GM18517 (cell line): ENCODE results near the gene AGPS.
"Not testable (repeated sequence)": the region's sequence is repeated elsewhere in the genome, so short reads cannot be mapped to it uniquely, and the experiment has no call there.

Source experiments
- ATAC-seq: cut with Tn5 transposase; IDR thresholded peaks from one replicate; pipeline ENCODE4 v1.9.1; 2021; ENCODE audit warnings: mild to moderate bottlenecking, moderate library complexity; ENCODE audit not compliant: unreplicated experiment

The AGPS gene

DNA sequence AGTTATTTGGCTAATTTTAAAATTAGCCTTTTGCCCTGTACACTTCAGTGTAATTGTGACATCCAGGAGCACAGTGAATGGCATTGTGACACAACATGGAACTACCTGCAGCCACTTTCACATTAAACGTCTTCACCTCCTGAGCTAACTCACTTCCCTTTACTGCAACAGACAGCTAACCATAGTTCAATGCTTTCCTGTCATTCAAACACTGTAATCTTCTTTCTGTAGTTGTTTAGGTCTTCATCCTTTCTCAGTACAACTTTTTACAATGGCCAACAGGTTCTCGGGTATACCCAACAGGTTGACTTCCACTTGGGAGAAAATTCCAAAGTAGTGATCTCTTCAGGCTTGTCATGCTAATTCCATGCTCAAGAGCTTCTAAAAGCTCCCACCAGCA is 8.6 kb upstream of the AGPS start:
- ATAC-seq = no peak

DNA sequence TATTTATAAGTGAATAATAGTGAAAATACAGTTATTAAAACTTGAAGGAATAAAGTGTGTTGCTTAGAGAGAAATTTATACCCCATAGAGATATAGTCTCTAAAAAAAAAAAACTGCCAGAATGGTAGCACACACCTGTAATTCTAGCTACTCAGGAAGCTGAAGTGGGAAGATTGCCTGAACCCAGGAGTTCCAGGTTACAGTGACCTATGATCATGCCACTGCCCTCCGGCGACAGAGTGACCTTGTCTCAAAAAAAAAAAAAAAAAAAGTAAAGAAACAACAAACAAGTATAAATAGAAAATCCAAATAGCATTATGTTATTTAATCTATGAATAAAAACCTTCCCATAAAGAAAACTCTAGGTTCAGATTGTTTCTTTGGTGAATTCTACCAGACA is 7.4 kb upstream of the AGPS start:
- ATAC-seq = no peak

DNA sequence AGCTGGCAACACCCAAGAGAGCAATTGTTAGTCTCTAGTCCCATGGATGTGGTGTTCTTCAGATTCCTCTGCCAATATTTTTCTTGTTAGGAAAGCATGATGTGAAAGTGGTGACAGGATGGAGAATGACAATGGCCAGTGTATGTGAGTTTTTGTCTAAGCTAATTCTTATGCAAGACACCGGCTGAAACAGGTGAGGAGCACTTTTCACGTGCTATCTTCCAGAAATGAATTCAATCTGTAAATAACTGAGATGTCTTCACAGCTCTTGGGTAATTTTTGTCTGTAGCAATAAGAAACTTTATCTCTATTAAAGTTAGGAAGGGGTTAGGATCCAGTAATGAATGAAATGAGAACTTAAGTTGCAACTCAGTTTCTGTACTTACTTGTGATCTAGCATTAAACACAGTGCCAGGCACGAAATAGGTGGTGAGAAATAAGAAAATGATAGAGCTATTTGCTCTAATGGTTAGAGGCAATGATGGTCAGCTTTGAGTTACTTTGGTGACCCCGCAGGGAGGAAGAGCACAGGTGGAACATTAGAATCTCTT is 676 bp upstream of the AGPS start:
- ATAC-seq = no peak

GRCh38 chr2:177393203-177393755 is 706 bp downstream of the AGPS start:
- ATAC-seq = no peak

- ATAC-seq = no peak
These were observed 1.4 kb downstream of the AGPS start for GRCh38 chr2:177393824-177394593.

DNA sequence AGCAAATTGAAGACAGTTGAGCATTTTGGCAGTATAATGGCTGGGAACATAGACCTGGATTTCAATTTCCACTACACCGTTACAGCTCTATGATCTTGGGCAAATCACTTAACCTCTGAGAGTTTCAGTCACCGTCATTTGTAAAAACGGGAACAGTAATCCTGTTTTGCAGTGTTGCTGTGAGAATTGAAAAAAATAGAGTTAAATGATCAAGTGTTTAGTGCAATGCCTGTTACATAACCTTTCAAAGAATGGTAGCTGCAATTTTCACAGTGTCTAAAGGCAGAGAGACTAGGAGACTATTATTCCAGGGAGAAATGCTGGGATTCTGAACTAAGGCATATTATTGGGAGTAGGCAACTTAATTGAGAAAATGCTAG is 2.0 kb downstream of the AGPS start:
- ATAC-seq = no peak

GRCh38 chr2:177395351-177396065 is 2.9 kb downstream of the AGPS start:
- no peak for ATAC-seq

GRCh38 chr2:177396703-177397460 is 4.3 kb downstream of the AGPS start:
- no peak for ATAC-seq

DNA sequence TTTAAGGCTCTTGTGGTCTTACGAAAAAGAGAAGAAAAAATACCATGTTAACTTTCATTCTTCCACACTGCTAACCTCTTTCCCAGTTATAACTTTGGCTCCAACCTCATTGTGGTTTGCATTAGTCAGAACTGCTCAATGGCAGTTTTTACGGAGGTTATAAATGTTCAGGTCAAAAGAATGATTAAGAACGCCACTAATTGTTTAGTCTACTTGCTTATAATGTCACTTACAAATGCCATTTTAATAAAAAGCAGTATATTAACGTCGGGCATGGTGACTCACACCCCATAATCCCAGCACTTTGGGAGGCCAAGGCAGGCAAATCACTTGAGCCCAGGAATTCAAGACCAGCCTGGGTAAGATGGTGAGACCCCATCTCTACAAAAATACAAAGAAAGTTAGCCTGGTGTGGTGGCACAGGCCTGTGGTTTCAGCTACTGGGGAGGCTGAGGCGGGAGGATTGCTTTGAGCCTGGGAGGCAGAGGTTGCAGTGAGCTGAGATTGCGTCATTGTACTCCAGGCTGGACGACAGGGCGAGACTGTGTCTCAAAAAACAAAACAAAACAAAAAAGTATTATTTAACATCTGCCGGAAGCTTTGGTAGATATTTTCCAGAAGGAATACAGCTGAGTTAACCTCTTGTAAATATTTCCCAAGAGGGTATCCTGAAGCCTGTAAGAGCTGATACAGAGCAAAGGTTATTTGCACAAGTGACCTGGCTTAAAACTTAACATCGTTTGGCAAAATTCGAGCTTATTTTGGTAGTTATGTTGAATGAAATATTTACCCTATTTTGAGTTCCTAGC is 5.1 kb downstream of the AGPS start:
- no peak for ATAC-seq

- no peak for ATAC-seq
These were observed 5.7 kb downstream of the AGPS start for GRCh38 chr2:177398290-177398683.

GRCh38 chr2:177398791-177399190 is 6.2 kb downstream of the AGPS start:
- ATAC-seq = no peak

DNA sequence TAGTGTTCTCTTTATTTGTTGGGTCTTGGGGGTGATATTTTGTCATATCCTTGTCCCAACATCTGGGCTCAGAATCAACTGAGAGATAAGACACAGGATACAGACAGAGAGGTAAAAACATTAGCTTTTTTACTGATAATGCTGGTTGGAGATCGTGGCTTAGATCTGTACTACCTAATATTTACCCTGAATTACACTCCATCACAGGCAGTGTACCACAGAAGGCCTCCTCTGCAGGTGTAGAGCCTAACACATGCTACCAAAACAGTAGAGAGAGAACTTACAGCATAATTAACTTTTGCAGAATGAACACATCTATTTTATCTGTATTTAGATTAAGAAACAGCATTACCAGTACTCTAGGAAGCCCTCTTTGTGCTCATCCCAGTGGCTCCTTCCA is 6.8 kb downstream of the AGPS start:
- no peak for ATAC-seq

GRCh38 chr2:177400337-177400923 is 7.9 kb downstream of the AGPS start:
- no peak for ATAC-seq

DNA sequence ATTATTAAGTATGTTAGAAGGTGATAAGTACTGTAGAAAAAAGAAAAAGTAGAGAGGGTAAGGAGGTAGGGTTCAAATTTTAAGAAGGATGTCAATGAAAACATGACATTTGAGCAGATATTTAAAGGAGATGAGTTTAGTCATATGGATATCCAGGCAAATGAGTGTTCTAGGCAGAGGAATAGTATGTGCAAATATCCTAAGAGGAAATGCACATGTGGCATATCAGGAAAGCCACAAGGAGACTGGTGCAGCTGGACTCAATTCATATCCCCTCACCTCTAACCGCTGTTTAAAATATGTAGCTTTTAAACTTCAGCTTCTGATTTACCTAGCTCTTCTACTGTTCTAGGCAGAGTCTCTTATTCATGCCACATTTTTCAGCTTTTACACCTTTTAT is 9.5 kb downstream of the AGPS start:
- no peak for ATAC-seq

- no peak for ATAC-seq
These were observed 11.3 kb downstream of the AGPS start for GRCh38 chr2:177403838-177404237.

- ATAC-seq = no peak
These were observed 11.7 kb downstream of the AGPS start for GRCh38 chr2:177404243-177404642.

GRCh38 chr2:177405029-177405692 is 12.6 kb downstream of the AGPS start:
- ATAC-seq = no peak

DNA sequence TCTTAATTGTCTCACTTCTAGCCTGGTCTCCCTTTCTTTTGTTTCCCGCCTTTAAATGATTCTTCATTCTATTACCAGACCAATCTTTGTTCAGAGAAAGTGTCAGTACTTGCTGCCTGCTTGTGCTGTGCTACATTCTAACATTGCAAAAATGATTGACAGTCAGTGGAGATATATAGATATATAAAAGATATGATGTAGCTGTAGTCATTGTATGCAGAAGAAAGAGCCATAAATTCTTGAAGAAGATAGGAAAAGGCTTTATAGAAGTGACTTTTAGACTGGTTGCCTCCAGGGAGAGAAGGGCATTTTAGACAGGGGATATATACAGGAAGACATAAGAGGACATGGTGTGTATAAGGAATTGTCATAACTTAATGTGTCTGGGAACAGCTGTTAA is 13.6 kb downstream of the AGPS start:
- ATAC-seq = no peak

DNA sequence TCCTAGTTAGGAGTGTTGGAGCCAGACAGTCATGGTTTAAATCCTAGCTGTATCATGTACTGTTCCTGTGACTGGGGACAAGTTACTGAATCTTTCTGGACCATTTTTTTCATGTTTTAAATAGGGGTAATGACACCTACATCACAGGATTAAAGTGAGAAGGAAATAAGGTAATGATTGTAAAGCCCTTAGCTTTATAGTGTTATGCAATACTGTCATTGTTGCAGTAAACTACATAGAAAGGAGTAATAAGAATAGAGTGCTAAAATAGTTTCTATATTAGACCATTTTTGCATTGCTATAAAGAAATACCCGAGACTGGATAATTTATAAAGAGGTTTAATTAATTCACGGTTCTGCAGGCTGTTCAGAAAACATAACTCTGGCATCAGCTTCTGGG is 14.5 kb downstream of the AGPS start:
- ATAC-seq = no peak

GRCh38 chr2:177410629-177411028 is 18.1 kb downstream of the AGPS start:
- ATAC-seq = not testable (repeated sequence)
